CD1c-positive myeloid dendritic cell (primary cell): ENCODE data around the gene NPBWR2.
"Not testable (repeated sequence)": the region's sequence is repeated elsewhere in the genome, so short reads cannot be mapped to it uniquely, and the experiment has no call there.

ENCODE experiments used
- DNase-seq: peaks from one replicate; pipeline ENCODE4 v3.0.0-alpha.2; 2016; ENCODE audit errors: extremely low spot score

NPBWR2 gene

GRCh38 chr20:64144144-64144912 lies 37.0 kb upstream of the NPBWR2 start:
- no peak for DNase-seq

GRCh38 chr20:64143018-64143801 lies 35.8 kb upstream of the NPBWR2 start:
- DNase-seq: no peak

DNA sequence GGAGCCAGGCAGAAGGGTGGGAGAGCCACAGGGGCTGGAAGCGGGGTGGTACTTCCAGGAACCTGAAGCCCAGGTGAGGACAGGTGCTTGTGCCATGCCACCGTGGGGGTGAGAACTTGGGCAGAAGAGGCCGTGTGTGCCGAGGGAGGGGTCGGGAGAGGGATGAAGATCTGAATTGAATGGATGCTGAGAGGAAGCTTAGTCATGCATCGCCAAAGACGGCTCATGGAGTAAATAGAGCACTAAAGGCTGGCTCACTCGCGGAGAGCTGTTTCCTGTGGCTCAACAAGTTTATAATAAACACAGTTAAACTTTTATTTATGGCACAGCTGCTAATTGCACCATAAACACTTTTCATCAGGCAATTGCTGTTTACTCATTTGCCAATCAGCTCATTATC lies 35.2 kb upstream of the NPBWR2 start:
- DNase-seq: no peak

- no peak for DNase-seq
Measured at GRCh38 chr20:64140956-64141355, 33.6 kb upstream of the NPBWR2 start.

DNA sequence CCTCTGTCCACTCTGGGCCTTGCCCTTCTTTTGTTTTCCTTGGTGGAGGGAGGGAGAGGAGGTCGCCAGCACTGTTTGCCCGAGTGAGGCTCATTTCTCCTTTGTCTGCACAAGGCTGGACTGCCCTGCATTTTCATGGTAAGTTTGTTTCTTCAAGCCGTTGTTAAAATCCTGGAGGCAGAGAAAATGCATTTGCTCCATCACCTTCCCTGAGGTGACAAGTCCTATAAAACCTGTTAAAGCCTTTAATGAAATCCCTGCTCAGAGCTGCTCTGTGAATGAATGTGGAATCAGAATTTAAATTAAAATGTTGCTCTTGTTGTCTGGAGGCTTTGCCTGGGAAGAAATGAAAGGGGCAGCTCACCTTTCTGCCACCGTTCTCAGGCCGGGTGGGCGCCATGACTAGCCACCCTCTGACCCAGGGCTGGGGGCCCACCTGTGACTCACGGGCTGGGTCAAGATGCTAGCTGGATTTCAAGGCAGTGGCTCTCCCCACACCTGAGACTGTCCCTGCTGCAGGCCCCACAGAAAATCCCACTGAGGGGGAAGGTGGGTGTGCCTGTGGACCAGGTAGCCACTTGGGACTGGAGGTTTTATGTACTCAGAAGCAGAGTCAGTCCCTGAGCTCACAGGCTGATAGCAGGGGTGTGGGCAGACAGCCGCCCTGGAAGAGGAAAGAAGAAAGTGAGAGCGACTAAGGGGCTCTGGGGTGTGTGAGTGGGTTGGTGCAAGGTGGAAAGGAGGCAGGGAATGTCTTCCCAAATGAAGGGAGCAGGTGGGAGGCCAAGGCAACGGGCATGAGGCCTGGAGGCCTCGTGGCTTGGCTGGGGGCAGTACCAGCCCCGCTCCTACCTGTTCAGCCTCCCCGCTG lies 32.9 kb upstream of the NPBWR2 start:
- DNase-seq: no peak

- no peak for DNase-seq
Measured at GRCh38 chr20:64139199-64140060, 32.1 kb upstream of the NPBWR2 start.

DNA sequence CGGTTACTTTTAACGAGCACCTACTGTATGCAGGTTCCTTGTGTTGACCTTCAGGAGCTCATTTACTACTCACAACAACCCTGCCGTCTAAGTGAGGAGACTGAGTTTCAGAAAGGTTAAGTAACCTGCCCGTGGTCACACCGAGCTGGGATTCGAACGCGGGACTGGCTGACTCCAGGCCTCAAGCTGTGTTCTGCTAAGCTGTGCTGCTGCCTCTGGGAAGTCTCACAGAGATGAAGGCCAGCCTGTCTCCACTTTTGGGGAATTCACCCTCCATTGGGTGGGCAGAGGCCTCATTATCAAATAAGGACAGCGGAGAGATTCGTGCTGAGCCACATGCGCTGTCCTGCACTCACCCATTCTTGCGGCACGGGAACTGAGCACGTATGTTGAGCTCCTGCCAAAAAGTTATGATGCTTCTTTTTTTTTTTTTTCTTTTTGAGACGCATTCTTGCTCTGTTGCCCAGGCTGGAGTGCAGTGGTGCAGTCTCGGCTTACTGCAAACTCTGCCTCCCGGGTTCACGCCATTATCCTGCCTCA lies 31.0 kb upstream of the NPBWR2 start:
- DNase-seq: no peak

DNA sequence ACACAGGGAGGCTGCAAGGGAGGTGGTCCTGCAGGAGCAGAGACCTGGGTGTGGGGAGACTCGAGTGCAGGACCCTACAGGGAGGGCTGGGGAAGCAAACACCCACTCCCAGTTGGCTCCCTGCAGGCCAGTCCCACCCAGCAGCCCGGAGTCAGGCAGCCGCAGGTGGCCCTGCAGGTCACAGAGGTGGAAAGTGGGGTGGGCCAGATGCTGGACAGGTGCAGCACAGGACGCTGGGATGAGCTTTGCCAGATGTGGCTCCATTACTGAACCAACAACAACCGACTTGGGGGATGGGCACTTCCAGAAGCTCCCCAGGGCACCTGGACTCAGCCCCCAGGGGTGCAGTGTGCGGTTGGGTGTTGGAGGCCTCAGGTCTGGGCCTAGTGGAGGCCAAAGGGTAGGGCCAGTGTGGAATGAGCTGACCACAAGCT lies 30.2 kb upstream of the NPBWR2 start:
- DNase-seq: no peak

GRCh38 chr20:64136004-64136710 lies 28.8 kb upstream of the NPBWR2 start:
- DNase-seq: no peak

DNA sequence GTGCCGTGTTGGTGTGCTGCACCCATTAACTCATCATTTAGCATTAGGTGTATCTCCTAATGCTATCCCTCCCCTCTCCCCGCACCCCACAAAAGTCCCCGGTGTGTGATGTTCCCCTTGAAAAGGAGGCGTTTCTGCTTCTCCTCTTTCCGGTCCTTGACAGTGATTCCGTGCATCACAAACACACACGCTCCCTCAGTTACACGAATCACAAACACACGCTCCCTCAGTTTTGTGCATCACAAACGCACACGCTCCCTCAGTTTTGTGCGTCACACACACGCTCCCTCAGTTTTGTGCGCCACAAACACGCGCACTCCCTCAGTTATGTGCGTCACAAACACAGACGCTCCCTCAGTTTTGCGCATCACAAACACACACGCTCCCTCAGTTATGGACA lies 27.4 kb upstream of the NPBWR2 start:
- DNase-seq: not testable (repeated sequence)

- DNase-seq: no peak
Measured at GRCh38 chr20:64133951-64134407, 26.6 kb upstream of the NPBWR2 start.

GRCh38 chr20:64131406-64131805 lies 24.0 kb upstream of the NPBWR2 start:
- DNase-seq: no peak

GRCh38 chr20:64130876-64131275 lies 23.5 kb upstream of the NPBWR2 start:
- DNase-seq: no peak

- DNase-seq: no peak
Measured at GRCh38 chr20:64130271-64130670, 22.9 kb upstream of the NPBWR2 start.

DNA sequence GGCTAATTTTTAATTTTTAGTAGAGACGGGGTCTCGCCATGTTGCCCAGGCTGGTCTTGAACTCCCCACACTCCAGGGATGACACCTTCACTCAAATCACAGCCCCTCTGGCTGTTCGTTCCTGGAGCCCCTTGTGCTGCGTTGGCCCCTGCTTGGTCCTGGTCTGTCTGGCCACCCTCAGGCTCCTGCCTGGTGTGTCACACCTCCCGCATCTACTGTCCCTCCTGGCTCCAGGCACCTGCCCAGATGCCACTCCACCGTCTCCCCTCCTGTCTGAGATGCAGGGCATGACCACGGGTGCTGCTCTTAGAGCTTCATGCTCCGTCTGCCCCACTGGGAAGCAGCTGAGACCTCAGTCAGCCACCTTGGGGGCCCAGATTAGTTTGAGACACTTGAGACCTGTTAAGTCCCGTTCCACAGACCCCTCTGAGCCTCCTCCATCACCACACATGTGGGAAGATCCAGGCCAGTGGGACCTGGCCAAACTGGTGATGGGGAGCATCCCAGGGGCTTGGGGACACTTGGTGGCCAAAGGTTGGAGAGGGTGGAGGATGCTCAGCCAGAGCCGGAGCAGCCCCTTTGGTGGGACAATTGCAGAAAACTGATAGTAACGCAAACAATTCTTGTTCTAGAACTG lies 21.9 kb upstream of the NPBWR2 start:
- DNase-seq: no peak

DNA sequence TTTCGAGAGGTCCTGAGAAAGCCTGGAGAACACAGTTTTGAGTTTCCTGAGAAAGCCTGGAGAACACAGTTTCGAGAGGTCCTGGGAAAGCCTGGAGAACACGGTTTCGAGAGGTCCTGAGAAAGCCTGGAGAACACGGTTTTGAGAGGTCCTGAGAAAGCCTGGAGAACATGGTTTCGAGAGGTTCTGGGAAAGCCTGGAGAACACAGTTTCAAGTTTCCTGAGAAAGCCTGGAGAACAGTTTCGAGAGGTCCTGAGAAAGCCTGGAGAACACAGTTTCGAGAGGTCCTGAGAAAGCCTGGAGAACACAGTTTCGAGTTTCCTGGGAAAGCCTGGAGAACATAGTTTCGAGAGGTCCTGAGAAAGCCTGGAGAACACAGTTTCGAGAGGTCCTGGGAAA lies 16.2 kb upstream of the NPBWR2 start:
- not testable (repeated sequence) for DNase-seq

- DNase-seq: not testable (repeated sequence)
Measured at GRCh38 chr20:64122927-64123326, 15.6 kb upstream of the NPBWR2 start.

- DNase-seq: no peak
Measured at GRCh38 chr20:64121586-64121985, 14.2 kb upstream of the NPBWR2 start.

DNA sequence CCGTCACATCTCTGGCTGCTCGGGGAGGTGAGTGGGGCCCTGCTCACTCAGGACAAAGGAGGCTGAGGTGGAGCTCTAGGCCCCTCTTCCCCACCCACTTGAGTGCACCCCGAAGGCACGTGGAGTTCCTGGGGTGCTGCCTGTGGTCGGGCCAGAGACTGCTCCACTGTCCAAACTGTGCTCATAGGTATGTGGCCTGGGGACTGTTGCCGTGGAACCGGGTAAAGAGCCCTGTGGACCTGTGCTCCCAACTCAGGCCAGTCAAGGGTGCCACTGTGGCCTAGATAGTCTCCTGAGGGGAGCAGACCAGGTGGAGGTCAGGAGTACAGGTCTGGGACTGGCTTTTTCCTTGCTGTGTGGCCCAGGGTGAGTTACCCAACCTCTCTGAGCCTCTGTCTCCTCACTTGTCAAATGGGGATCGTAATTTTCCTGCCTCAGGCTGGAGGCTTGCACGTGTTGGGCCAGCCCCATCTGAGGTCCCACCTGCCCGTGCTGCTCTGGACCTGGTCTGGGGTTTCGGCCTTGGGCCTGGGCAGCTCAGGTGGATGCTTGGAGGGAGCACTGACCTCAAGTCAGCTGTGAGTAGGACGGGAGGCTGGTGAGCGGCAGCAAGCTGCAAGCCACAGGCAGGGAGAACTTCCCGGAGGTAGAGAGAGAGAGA lies 12.4 kb upstream of the NPBWR2 start:
- DNase-seq: no peak
